HL-60 (cell line): ENCODE measurements around the gene ANGPT4.

Source experiments
- CTCF ChIP-seq: IDR thresholded peaks from one replicate; pipeline ENCODE4 v1.5.1; 2011; ENCODE audit warnings: low read length, control low read depth, inconsistent platforms; ENCODE audit not compliant: insufficient read depth
- GABPA ChIP-seq: IDR thresholded peaks from 2 replicates; pipeline ENCODE4 v1.6.1; 2012; ENCODE audit warnings: low read depth
- POLR2AphosphoS5 ChIP-seq: IDR thresholded peaks from 2 replicates; pipeline ENCODE4 v1.6.1; 2012; ENCODE audit warnings: low read depth
- REST ChIP-seq: IDR thresholded peaks from 2 replicates; pipeline ENCODE4 v1.6.1; 2012; ENCODE audit warnings: low read depth; ENCODE audit not compliant: insufficient replicate concordance

GRCh38 chr20:896501-897025 lies 19.6 kb downstream of the ANGPT4 start:
- TF ChIP-seq CTCF (no peak), POLR2AphosphoS5 (no peak), GABPA (no peak), REST (no peak)
